ENCODE data around the gene PRPF19. TPM values are rescaled to one million over a fixed set of nuclear protein-coding genes. Genes with fewer than 3 reads are reported as not detected.

The PRPF19 gene
- total and polyA plus RNA-seq, 2 donors: 49.2 to 74.9 TPM

DNA sequence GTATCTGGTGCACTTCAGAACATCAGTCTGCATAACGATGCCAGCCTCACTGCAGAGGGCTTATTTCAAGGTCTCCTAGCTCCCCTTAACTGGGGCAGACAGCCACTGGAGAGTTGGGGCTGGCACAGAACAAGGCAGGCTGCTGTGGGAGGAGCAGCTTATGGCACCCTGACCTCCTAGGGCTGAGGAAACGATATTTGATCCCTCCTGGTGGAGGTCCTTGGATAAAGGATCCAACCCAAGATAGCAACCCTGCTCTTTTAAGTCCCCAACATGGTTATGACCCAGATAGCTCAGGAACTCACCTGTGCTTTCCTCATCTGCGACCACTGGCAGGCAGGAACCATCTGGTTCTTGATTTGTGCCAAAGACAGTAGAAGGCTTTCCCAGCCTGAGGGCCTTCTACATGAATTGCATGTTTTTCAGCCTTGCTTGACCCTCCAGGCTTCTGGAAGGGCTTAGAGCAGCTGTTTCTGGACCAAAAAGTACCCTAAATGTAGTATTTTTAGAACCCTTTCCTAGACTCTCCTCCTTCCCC is 10.4 kb upstream of the PRPF19 start:
- DNase-seq (ENCODE audit: low read depth in 6 of 9, low spot score in 9 of 9): peak in 2 of 9 donors; percentile 37 to 57
- Histone ChIP-seq H3K4me1 (ENCODE audit: control insufficient read depth in 2 of 2, insufficient read depth in 2 of 2, low read length in 2 of 2) (peaks cover 36 to 55% of the 10 kb centered on the region in 2 donors), H3K27me3 (ENCODE audit: control insufficient read depth in 2 of 2, insufficient read depth in 1 of 2, low read length in 1 of 2) (no peaks in the 10 kb centered on the region), H3K4me3 (ENCODE audit: low read length in 2 of 2) (no peak overlapping the region), H3K9me3 (ENCODE audit: control insufficient read depth in 2 of 2, insufficient read depth in 1 of 2, low read length in 1 of 2) (no peaks in the 10 kb centered on the region), H3K27ac (ENCODE audit: low read depth in 1 of 2, low read length in 1 of 2) (peak overlapping the region; percentile 43 to 65), H3K36me3 (ENCODE audit: control insufficient read depth in 2 of 2, insufficient read depth in 2 of 2, low read length in 1 of 2) (peaks cover 23 to 29% of the 10 kb centered on the region in 2 donors)
- 81% methylated on average over 3 of the region's 3 CpGs for WGBS

DNA sequence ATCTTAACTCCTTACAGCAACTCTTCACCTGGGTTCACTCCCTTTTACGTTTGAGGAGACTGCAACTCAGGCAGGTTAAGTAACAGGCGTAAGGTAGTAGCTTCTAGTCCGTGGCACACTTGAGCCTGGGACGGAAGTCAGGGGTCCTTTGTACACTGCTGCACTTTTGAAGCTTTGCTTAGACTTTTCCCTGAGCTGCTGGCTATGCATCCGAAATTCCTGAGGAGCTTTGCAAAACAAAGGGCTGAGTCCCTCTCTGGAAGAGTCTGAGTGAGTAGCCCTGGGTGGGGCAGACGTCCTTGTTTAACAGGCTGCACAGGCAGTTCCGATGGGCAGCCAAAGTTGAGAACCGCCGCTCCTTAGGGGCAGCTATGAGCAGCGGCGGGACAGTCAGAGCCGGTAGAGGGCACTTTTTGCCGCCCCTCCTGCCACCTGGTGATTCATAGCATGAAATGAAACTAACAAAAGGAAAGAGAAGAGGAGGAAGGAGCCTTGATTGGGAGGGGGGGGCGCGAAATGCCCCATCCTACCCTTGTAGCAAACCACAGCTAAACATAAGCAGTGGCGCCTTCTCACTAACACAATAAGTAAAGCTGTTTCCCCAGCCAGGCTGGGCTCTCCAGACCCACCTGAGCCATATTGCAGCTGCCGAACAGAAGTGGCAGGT is 9.0 kb upstream of the PRPF19 start:
- Histone ChIP-seq H3K27ac (ENCODE audit: low read depth in 1 of 2, low read length in 1 of 2) (peak overlapping the region; percentile 88 to 93), H3K27me3 (ENCODE audit: control insufficient read depth in 2 of 2, insufficient read depth in 1 of 2, low read length in 1 of 2) (no peaks in the 10 kb centered on the region), H3K4me1 (ENCODE audit: control insufficient read depth in 2 of 2, insufficient read depth in 2 of 2, low read length in 2 of 2) (peaks cover 37 to 66% of the 10 kb centered on the region in 2 donors), H3K36me3 (ENCODE audit: control insufficient read depth in 2 of 2, insufficient read depth in 2 of 2, low read length in 1 of 2) (peaks cover 10 to 15% of the 10 kb centered on the region in 2 donors), H3K4me3 (ENCODE audit: low read length in 2 of 2) (peak overlapping the region; percentile 67 to 68), H3K9me3 (ENCODE audit: control insufficient read depth in 2 of 2, insufficient read depth in 1 of 2, low read length in 1 of 2) (no peaks in the 10 kb centered on the region)
- DNase-seq (ENCODE audit: low read depth in 6 of 9, low spot score in 9 of 9): peak in 5 of 9 donors; percentile 37 to 84 (median 58)
- WGBS: 3% methylated on average over 17 of the region's 17 CpGs

DNA sequence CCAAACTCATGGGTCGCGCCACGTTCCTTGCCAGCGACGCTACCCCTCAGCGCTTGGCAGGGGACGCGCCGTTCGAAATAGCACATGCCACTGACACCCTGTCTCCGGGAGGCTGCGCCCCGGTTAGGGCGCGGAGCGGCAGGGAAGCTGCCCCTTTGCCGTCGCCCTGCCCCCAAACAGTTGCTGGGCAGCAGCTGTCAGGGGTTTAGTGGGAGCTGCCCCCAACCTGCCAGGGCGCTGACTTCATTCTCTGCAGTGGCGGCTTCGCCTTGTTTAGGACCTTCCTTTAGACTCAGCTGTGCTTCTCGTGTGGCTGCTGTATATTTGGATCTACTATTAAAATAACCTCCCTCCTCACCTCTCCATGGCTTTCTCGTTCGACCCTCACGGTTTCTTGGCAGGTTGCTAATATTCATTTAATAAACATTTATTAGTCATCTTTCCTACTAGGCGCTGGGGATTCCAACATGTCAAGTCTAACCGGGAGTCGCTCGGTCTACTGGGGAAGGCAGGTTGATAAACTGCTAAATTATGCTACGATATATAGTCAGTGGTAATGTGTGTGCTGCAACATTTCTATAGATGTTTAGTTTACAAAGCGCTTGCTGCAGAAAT is 8.4 kb upstream of the PRPF19 start:
- DNase-seq (ENCODE audit: low read depth in 6 of 9, low spot score in 9 of 9): peak in 5 of 9 donors; percentile 28 to 65 (median 36)
- H3K4me1 ChIP-seq (ENCODE audit: control insufficient read depth in 2 of 2, insufficient read depth in 2 of 2, low read length in 2 of 2): peaks cover 42 to 65% of the 10 kb centered on the region in 2 donors

GRCh38 chr11:60913793-60914632 is 7.6 kb upstream of the PRPF19 start, which contains the start of gene TMEM109:
Gene TMEM109 (plus strand): TSS chr11:60914158. CDS start chr11:60919694, 5,536 bp downstream.
- peaks cover 3% of the 10 kb centered on the region in 2 donors for H3K36me3 ChIP-seq (ENCODE audit: control insufficient read depth in 2 of 2, insufficient read depth in 2 of 2, low read length in 1 of 2)
- H3K9me3 ChIP-seq (ENCODE audit: control insufficient read depth in 2 of 2, insufficient read depth in 1 of 2, low read length in 1 of 2): peaks cover 0 to 2% of the 10 kb centered on the region in 2 donors
- under 1% methylated on average over 70 of the region's 70 CpGs for WGBS
- peak within 1 kb of the TSS; percentile 84 to 93 for H3K27ac ChIP-seq (ENCODE audit: low read depth in 1 of 2, low read length in 1 of 2)
- no peaks in the 10 kb centered on the region for H3K27me3 ChIP-seq (ENCODE audit: control insufficient read depth in 2 of 2, insufficient read depth in 1 of 2, low read length in 1 of 2)
- H3K4me1 ChIP-seq (ENCODE audit: control insufficient read depth in 2 of 2, insufficient read depth in 2 of 2, low read length in 2 of 2): peaks cover 42 to 61% of the 10 kb centered on the region in 2 donors
- DNase-seq (ENCODE audit: low read depth in 6 of 9, low spot score in 9 of 9): peak; percentile 84 to 97 (median 91)
- H3K4me3 ChIP-seq (ENCODE audit: low read length in 2 of 2): peak within 1 kb of the TSS; percentile 67 to 68

More for the DNA sequence above, 8.4 kb upstream of the PRPF19 start:
- H3K36me3 ChIP-seq (ENCODE audit: control insufficient read depth in 2 of 2, insufficient read depth in 2 of 2, low read length in 1 of 2): peaks cover 4 to 9% of the 10 kb centered on the region in 2 donors
- H3K4me3 ChIP-seq (ENCODE audit: low read length in 2 of 2): peak overlapping the region; percentile 67 to 68
- peak overlapping the region; percentile 88 to 93 for H3K27ac ChIP-seq (ENCODE audit: low read depth in 1 of 2, low read length in 1 of 2)
- 2% methylated on average over 31 of the region's 31 CpGs for WGBS
- H3K9me3 ChIP-seq (ENCODE audit: control insufficient read depth in 2 of 2, insufficient read depth in 1 of 2, low read length in 1 of 2): peaks cover 0 to 2% of the 10 kb centered on the region in 2 donors
- no peaks in the 10 kb centered on the region for H3K27me3 ChIP-seq (ENCODE audit: control insufficient read depth in 2 of 2, insufficient read depth in 1 of 2, low read length in 1 of 2)

- WGBS: 93% methylated on average over 22 of the region's 22 CpGs
- peak overlapping the region; percentile 67 to 68 for H3K4me3 ChIP-seq (ENCODE audit: low read length in 2 of 2)
- peaks cover 0 to 2% of the 10 kb centered on the region in 2 donors for H3K9me3 ChIP-seq (ENCODE audit: control insufficient read depth in 2 of 2, insufficient read depth in 1 of 2, low read length in 1 of 2)
- peak overlapping the region; percentile 84 to 93 for H3K27ac ChIP-seq (ENCODE audit: low read depth in 1 of 2, low read length in 1 of 2)
- peaks cover 42 to 61% of the 10 kb centered on the region in 2 donors for H3K4me1 ChIP-seq (ENCODE audit: control insufficient read depth in 2 of 2, insufficient read depth in 2 of 2, low read length in 2 of 2)
- DNase-seq (ENCODE audit: low read depth in 6 of 9, low spot score in 9 of 9): no peak
- H3K36me3 ChIP-seq (ENCODE audit: control insufficient read depth in 2 of 2, insufficient read depth in 2 of 2, low read length in 1 of 2): peaks cover 0 to 1% of the 10 kb centered on the region in 2 donors
- no peaks in the 10 kb centered on the region for H3K27me3 ChIP-seq (ENCODE audit: control insufficient read depth in 2 of 2, insufficient read depth in 1 of 2, low read length in 1 of 2)
Measured at GRCh38 chr11:60912851-60913528, 6.6 kb upstream of the PRPF19 start.

GRCh38 chr11:60912223-60912850 is 6.0 kb upstream of the PRPF19 start:
- no peaks in the 10 kb centered on the region for H3K36me3 ChIP-seq (ENCODE audit: control insufficient read depth in 2 of 2, insufficient read depth in 2 of 2, low read length in 1 of 2)
- H3K4me1 ChIP-seq (ENCODE audit: control insufficient read depth in 2 of 2, insufficient read depth in 2 of 2, low read length in 2 of 2): peaks cover 39 to 58% of the 10 kb centered on the region in 2 donors
- H3K9me3 ChIP-seq (ENCODE audit: control insufficient read depth in 2 of 2, insufficient read depth in 1 of 2, low read length in 1 of 2): peaks cover 0 to 2% of the 10 kb centered on the region in 2 donors
- DNase-seq (ENCODE audit: low read depth in 6 of 9, low spot score in 9 of 9): peak in 5 of 9 donors; percentile 28 to 66 (median 43)
- peak overlapping the region; percentile 84 to 93 for H3K27ac ChIP-seq (ENCODE audit: low read depth in 1 of 2, low read length in 1 of 2)
- H3K27me3 ChIP-seq (ENCODE audit: control insufficient read depth in 2 of 2, insufficient read depth in 1 of 2, low read length in 1 of 2): no peaks in the 10 kb centered on the region
- 72% methylated on average over 12 of the region's 12 CpGs for WGBS
- no peak overlapping the region for H3K4me3 ChIP-seq (ENCODE audit: low read length in 2 of 2)

DNA sequence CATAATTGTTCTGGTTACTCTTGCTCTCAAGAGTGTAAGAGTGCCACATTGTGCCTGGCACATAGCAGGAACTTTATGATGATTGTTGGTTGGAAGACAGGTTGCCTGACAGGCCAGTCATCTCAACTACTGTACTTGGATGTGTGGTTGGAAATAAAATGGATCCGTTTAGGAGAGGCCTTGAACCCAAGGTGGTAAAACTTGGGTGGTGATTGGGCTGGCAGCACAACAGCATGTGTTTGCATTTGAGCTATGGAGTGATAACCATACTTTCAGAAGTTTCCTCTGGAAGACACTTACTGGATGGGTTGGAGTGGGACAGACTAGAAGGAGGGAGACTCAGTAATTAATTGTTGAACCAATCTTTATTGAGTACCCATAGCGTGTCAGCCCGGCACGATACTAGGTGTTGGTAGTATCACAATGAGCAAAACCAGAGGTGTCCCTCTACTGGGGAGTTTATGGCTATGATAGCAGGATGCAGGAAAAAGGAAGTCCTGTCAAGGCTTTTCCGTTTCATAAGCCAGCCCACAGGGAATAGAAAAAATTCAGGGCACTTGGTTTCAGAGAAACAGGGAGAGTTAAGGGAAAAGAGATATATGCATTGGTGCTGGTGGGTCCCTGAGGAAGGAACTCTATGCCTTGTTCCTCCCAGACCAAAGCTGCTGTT is 4.5 kb upstream of the PRPF19 start:
- H3K27me3 ChIP-seq (ENCODE audit: control insufficient read depth in 2 of 2, insufficient read depth in 1 of 2, low read length in 1 of 2): no peaks in the 10 kb centered on the region
- no peaks in the 10 kb centered on the region for H3K36me3 ChIP-seq (ENCODE audit: control insufficient read depth in 2 of 2, insufficient read depth in 2 of 2, low read length in 1 of 2)
- no peak overlapping the region for H3K27ac ChIP-seq (ENCODE audit: low read depth in 1 of 2, low read length in 1 of 2)
- 84% methylated on average over 5 of the region's 5 CpGs for WGBS
- peaks cover 0 to 2% of the 10 kb centered on the region in 2 donors for H3K9me3 ChIP-seq (ENCODE audit: control insufficient read depth in 2 of 2, insufficient read depth in 1 of 2, low read length in 1 of 2)
- no peak for DNase-seq (ENCODE audit: low read depth in 6 of 9, low spot score in 9 of 9)
- H3K4me3 ChIP-seq (ENCODE audit: low read length in 2 of 2): no peak overlapping the region
- peaks cover 31 to 51% of the 10 kb centered on the region in 2 donors for H3K4me1 ChIP-seq (ENCODE audit: control insufficient read depth in 2 of 2, insufficient read depth in 2 of 2, low read length in 2 of 2)

Measured in thymus (tissue), 11 donors.